GM12872 (cell line): ENCODE data around the gene CRISPLD2.

Experiments used
- CTCF ChIP-seq: IDR thresholded peaks from 3 replicates; pipeline ENCODE4 v1.5.1; 2011; ENCODE audit warnings: low read depth, mild to moderate bottlenecking, low read length, moderate library complexity; ENCODE audit not compliant: insufficient read depth

The CRISPLD2 gene

GRCh38 chr16:84790301-84790700 is 29.5 kb upstream of the CRISPLD2 start:
- no peak for TF ChIP-seq CTCF

GRCh38 chr16:84791088-84791487 is 28.7 kb upstream of the CRISPLD2 start:
- TF ChIP-seq CTCF, result no peak

- no peak for TF ChIP-seq CTCF
Observed at GRCh38 chr16:84791501-84791900, 28.3 kb upstream of the CRISPLD2 start.

- TF ChIP-seq CTCF, result no peak
Observed at GRCh38 chr16:84794186-84794585, 25.6 kb upstream of the CRISPLD2 start.

- no peak for TF ChIP-seq CTCF
Observed at GRCh38 chr16:84794626-84795025, 25.2 kb upstream of the CRISPLD2 start.

- no peak for TF ChIP-seq CTCF
Observed at GRCh38 chr16:84795329-84796053, 24.3 kb upstream of the CRISPLD2 start.

- TF ChIP-seq CTCF, result no peak
Observed at GRCh38 chr16:84800158-84800978, 19.4 kb upstream of the CRISPLD2 start.
